NT2/D1 (cell line): ENCODE measurements around the gene IGF2R.

Experiments used
- SUZ12 ChIP-seq: IDR thresholded peaks from 2 replicates; pipeline ENCODE4 v1.6.1; 2011; ENCODE audit not compliant: insufficient read length, insufficient read depth; ENCODE audit errors: extremely low read depth
- YY1 ChIP-seq: IDR thresholded peaks from 2 replicates; pipeline ENCODE4 v1.6.1; 2011; ENCODE audit not compliant: insufficient read length, insufficient read depth
- ZNF274 ChIP-seq: IDR thresholded peaks from 2 replicates; pipeline ENCODE4 v1.6.1; 2011; ENCODE audit warnings: mild to moderate bottlenecking, low read depth, low read length

GRCh38 chr6:160130729-160131484, 162.0 kb downstream of the IGF2R start:
- no peak for TF ChIP-seq ZNF274
- no peak for TF ChIP-seq SUZ12
- TF ChIP-seq YY1, result no peak
